HTERT RPE-1 (cell line): ENCODE measurements around the gene GABRD.

ENCODE experiments used
- in situ Hi-C: fragments of 300-500 bp; cut with MboI; formaldehyde crosslinking; loops from 4 replicates; pipeline ENCODE4 v1.14.3; 2020; ENCODE audit warnings: low sequenced_read_pairs

GABRD gene

DNA sequence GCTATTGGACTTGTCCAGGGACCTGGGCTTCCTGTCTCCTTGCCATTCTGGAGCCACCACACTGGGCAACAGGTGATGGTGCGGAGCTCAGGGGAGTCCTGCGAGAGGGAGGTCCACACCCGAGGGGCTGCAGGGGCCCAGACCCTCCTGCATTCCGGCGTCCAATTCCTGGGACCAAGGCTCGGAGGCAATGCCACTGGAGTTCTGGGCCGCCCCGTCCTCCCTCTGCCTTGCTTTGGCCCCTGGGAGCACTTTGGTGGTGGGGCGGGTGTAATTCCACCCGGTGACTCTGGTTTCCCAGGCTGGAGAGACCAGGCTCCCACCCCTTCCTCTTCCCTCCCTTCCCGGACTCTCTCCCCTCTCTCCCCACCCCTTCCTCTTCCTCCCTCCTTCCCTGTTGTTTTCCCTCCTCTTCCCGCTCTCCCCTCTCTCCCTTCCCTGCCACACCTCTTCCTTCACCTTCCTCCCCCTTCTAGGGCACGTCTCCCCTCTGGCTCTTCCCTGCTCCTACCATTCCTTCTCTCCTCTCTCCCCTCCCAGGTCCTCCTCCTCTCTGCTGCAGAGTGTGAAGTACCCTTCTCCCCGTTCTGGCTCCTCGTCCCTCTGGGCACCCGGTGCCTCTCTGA is 33.0 kb downstream of the GABRD start:
- in situ Hi-C loops = no loop called here

DNA sequence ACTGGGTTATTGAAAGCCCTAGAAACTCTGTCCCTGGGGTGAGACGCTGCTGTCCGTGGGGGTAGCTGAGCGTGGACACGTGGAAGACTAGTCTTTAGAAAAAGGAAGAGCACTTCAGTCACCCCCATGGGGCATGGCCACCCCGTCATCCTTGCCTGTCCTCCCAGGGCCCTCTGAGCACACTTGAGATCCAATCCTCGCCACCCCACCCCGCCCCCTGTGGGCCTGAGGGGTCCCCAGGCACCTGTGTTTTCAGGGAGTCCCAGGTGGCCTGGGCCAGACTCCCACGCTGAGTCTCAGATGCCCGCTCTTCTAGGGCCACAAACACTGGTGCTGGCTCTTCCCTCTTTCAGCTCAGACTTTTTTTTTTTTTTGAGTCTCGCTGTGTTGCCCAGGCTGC is 33.6 kb downstream of the GABRD start:
- in situ Hi-C loops = no loop called here

DNA sequence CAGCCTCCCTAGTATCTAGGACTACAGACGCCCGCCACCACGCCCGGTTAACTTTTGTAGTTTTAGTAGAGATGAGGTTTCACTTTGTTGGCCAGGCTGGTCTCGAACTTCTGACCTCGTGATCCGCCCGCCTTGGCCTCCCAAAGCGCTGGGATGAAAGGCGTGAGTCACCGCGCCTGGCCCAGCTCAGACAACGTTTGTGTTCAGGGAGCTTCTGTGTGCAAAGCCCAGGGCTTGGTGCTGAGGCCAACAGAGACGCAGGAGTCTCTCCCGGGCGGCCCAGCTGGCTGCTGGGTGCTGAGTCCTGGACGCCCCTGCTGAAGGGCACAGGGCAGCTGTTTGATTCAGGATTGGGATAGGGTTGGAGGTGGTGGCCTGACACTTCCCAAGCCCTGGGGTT is 34.1 kb downstream of the GABRD start:
- in situ Hi-C loops = no loop called here

DNA sequence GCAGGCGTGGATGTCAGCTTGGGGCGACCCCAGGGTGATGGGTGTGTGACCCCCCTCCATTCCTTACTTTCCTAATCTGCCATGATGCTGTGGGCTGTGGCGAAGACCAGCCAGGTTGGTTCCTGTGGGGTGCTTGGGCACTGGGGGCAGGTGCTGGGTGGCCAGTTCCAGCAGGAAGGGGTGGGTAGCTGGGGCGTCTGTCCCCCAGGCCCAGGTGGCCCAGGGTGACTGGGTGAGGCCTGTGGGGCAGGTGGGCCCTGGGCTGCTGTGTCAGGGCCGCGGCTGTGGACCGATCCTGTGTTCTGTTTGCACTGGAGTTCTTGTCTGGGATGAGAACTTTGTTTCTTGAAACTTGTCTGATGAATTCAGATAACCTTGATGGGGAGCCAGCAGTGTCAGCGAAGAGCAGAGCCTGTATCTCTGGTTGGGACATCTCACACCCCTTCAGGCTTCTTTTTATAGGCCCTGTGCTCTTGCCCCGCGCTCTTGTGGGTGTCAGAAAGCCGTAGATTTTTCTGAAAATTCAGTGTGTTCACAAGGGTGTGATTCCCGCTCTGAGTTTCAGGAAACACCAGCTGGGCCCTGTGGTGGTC is 34.7 kb downstream of the GABRD start:
- in situ Hi-C loops = no loop called here

DNA sequence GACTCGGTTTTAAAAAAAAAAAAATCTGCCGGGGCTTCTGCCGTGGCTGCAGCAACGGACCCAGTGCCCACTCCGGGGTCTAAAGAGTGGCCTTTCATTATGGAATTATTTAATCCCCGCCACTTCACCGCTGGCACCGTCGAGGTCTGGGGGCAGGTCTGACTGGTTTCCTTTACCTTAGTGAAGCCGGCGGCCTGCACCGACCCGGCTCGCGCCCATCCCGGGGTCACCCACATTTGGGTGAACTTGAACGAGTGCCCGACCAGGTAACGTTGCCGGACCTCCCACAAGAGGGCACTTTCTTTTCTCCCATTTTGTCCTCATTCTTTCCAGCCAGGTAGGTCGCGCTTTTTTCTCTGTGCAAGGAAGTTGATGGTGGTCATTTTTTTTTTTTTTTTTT is 35.4 kb downstream of the GABRD start:
- in situ Hi-C loops = no loop called here

DNA sequence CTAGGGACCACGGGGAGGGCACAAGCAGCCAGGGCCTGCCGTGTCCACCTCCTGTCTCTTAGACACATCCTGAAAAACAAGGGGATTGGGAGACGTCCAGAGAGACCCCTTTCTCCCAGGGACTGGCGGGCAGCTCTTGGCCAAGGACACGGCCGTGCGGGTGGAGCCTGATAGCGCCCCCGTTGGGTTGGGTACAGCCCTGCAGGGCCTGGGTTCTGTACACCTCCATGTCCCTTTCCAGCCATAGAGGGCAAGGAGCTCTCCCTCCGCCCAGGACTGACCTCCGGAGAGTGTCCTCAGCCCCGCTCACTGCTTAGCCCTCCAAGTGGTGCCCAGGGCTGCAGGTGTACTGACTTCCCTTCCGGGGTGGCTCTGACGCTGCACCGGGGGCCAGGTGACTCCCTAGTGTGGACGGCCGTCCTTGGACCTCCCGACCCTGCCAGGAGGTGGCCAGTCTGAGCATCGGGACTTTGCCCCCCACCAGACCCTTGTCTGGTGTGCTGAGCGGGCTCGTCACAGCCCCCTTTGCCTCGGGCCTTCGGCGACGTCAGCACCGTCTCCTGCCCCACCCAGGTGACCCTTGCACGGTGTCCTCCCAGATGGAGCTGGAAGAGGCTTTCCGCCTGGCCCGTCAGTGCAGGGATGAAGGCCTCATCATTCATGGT is 36.9 kb downstream of the GABRD start:
- in situ Hi-C loops = no loop called here

DNA sequence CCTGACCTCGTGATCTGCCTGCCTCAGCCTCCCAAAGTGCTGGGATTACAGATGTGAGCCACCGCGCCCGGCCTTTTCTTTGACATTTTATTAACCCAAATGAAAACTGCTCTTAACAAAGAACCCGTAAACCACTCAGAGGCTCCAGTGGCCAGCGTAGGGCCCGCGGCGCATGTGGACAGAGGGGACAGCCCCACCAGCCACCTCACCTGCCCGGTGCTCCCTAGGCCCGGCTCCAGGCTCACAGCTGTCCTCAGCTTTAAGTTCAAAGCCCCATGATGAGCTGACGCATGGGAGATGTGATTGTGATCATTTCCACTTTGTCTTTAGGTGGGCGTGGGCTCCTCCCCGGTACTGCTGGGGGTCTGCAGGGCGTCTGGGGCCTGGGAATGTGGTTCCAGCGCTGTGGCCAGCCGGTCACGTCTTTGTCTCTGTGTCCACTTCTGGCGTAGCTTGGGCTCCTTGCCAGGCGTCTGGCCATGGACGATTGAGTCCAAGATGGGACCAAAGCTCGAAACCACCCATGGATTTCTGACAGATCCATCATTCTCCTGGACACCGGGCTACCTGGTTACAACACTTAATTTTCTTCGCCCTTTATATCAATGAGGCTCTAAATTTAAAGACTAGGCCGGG is 37.9 kb downstream of the GABRD start:
- in situ Hi-C loops = no loop called here

DNA sequence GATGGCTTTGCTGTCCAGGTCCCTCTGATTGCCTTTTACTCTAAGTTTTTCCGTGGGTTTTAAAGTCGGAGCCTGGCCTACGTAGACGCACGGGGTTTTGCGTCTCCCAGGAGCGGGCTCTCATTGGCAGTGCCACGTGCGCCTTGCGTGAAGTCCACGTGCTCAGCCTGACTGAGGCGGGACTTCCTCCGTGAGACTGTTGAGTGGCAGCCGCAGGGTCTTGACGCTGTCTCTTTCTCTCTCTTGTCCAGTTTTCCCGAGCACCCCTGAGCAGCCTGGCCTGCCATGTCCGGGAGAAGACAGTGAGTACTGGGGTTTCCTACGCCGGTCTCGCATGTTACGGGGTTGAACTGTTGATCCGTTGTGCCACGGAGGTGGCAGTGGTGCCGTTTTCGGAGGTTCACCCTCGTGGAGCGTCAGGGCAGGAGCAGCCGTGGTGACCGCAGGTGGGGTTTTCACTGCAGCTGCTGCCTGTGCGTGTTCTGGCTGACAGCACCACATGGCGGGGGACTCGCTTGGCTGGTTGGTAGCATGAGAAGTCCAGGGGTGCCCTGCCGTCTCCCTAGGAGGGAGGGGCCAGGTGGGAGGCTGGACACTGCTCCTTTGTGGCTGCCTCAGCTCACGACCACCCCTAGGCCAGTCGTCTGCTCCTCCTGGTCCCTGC is 40.3 kb downstream of the GABRD start:
- in situ Hi-C loops = no loop called here

DNA sequence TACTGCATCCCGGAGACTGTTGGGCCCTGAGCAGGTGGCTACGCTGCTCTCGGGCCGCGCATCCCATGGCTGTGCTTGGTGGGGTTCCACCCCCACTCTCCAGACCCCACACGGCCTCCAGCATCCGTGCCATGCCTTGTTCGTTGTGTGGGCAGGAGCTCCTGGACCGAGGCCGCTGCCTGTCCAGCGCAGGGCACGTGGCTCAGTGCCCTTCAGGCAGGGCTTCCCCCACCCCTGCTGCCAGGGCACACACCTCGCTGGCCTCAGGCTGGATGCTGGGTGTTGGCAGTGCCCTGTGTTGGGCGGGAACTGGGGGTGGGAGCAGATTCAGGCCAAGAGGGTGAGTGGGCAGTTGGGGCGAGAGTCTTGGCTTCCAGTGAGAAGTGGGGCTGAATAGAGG is 40.9 kb downstream of the GABRD start:
- in situ Hi-C loops = no loop called here

DNA sequence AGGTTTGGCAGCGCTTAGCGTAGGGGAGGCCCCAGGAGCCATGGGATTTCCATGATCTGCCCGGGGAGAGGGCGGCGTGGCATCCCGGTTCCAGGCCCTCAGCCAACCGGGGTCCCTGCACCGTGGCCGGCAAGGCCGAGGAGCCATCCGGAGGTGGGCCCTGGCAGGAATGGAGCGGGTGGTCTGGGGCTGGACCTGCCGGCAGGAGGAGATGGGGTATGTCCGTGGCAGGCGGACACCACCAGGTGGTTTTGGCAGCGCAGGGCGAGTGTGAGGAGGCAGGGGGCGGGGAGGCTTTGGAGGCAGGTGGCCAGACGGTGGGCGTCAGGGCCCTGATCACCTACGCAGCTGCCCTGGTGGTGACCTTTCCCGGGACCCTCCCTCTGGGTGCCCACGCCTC is 41.4 kb downstream of the GABRD start:
- in situ Hi-C loops = no loop called here

DNA sequence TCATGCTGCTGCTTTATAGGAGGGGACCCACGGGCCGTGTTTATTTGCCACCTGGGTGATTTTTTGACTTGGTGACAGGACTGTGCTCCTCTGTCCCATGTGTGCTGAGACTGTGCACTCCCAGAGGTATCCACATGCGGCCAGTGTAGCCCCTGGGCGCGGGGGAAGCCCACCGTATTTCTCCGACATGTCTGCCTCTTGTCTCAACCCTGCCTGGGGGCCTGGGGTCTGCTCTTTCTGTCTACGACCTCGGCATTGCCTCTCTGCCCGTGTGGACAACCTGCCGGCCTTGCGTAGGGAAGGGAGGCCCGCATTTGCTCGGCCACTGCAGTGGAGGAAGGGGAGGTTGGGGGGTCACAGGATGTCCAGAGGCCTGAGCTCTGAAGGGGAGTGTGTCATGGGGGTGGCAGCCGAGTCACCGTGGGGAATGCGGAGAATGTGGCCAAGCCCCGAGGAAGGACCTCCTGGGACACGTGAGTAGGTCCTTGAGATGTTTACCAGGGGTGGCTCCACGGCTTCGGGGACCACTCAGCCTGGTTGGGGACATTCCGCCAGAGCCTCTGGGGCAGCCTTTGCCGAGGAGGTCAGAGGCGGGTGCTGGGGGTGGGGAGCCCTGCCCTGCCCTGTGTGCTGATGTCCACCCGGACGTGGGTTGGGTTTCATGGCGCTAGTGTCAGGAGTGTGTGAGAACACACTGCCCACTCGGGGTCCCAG is 42.1 kb downstream of the GABRD start:
- in situ Hi-C loops = no loop called here

DNA sequence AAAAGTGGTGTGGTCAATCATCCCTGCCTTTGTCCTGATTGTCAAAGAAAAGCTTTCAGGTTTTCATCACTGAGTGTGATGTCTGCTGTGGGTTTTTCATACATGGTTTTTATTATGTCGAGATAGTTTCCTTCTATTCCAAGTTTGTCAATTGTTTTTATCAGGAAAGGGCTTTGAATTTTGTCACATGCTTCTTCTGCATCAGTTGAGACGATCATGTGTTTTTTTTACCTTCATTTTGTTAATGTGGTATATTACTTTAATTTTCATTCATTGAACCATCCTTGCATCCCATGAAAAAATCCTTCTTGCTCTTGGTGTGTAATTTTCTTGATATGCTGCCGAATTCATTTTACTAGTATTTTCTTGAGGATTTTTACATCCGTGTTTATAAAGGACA is 46.6 kb downstream of the GABRD start:
- in situ Hi-C loops = no loop called here

DNA sequence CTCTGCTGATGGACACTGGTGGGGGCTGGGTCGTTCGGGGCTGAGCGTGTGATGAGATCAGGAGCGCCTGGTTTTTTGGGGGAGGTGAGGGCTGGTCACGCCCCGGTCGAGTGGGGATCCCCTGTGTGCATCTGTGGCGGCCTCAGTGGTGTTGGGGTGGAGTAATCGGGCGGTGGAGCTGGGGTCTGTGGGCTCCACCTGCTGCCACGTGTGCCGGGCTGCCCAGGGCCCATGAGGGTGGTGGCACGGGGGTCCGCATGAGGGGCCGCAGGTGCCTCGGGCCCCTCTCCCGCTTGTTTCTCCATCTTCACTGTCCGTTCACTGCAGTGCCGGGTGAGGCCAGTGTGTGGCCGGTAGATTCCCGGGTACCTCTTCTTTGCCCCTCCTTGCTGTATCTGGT is 48.2 kb downstream of the GABRD start:
- in situ Hi-C loops = no loop called here

DNA sequence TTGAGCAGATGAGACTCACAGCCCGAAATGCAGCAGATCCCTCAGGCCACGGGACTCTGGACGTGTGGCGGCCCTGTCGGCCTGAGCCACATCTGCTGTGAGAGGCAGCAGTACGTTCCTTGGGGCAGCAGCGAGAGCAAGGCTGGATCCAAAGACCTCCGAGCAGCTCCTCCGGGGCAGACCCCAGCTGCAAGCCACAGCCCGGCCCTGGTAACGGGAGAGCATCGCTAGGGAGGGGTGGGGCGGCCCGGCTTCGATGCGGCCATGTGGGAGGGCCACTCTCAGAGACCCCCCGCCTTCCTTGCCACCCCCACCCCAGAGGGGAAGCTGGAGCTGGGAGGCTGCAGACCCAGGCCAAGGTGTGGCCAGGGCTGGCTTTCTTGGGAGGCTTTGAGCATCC is 48.8 kb downstream of the GABRD start:
- in situ Hi-C loops = no loop called here

DNA sequence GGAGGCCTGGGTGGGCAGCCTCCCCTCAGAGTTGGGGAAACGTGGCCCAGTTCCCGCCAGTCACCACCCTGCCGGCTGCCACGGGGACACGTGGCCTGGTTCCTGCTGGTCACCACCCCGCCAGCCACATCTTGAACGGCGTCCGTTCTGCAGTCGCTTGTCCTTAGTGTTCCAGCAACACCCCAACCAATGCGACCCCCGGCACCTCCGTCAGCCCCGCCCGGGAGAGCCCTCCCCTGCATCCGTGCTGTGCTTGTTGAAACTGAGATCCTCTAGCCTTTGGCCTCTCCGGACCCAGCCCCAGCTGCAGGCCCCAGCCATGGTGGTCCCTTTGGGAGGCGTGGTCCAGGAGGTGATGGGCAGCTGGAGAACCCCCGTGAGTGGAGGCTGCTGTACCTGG is 49.8 kb downstream of the GABRD start:
- in situ Hi-C loops = no loop called here

DNA sequence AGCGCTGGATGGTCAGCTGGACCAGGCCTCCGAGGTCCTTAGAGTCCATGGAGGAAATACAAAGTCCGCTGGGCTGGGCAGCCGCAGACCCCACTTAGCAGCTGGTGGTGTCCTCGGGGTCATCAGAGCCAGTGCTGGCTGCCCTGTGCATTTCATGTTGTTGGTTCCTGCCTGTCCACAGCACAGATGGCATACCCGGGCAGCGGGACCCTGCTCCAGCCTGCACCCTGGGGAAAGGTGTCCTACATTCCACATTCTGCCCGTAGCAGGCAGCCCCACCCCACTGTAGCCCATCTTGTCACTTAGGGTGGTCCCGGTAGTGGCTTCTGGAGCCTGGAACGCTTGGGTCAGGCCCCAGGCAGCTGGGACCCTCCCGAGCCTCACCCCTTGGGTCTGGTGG is 50.9 kb downstream of the GABRD start:
- in situ Hi-C loops = no loop called here

DNA sequence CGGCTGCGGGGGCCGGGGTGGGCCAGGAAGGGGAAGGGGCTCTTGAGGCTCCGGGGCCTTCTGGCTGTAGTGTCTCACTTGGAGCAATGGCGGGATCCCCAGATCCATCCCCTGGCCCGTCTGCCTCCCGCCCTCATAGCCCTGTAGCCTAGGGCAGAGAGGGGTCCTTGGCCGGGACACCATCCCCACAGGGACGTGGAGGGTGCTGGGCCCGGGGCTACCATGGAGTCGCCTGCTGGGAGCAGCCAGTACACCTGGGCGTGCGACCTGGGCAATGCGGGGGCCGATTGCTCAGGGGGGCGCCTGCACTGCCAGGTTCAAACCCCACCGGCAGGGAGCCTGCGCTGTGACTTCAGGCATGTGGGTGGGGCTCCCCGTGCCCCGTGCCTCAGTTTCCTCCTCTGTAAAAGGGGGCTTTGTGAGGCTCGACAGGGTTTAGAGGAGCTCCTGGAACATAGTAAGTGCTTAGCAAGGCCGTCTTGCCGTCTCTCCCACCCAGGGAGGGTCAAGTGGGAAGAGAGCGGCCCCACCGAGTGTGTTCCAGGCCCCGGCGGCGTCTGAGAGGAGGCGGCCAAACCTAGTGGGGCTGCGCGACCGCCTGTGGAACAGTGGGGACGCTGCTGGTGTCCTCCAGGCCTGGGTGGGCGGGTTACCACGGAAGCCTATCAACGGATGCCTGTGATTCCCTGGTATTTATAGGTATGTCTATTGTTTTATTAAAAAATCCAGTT is 51.8 kb downstream of the GABRD start:
- in situ Hi-C loops = no loop called here

DNA sequence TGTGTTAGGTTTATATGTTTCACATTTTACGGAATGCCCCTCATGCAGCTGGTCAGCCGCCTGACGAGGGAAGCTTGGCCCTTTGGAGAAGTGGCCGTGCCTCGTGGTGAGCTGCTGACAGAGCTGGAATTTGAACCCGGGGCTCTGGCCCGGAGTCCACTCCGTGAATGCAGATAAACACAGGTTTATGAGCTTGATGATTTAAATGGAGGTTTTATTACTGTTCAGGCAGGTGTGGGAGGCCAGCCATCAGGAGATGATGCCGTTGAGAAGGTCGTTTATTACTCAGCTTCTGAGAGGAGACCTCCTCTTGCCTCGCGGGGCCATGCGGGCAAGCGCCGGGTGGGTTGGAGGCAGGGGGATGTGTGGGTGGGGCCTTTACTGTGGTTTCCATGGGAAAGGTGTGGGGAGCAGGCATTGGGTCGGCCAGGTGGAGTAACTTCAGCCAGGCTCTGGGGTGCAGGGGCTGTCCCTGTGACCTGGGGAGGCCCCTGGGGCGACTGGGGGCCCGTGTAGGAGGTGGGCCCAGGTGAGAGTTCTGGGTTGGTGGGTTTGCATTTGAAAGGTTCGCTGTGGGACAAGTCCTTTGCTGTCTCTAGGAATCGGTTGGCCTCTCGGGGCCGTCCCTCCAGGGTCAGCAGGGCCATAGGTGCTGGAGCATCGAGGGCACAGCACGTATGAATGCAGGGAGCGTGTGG is 53.1 kb downstream of the GABRD start:
- in situ Hi-C loops = no loop called here

DNA sequence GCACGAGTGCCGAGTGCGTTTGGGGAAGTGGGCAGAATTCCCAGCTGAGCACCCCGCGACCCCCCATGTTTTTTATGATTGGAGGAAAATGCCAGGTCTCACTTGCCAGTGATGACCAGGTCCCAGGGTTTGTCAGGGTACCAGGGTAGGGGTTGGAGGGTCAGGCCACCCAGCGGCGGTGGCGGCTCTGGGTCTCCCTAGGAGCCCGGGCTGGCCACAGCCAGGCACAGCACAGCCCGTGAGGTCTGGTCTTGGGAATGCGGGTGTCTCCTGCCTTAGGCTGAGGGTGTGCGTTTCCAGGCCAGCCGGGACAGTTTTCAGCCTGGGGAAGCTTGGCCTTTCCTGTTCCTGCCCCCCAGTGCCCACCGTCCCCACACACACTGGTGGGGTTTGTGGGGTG is 53.7 kb downstream of the GABRD start:
- in situ Hi-C loops = no loop called here
